Small intestine (tissue), 7 donors: ENCODE measurements around the gene RIIAD1. TPM values are rescaled to one million over a fixed set of nuclear protein-coding genes. Genes with fewer than 3 reads are reported as not detected.

Experiments used
- DNase-seq, 2 donors: peaks; one replicate each; pipeline versions ENCODE4 v3.0.0 to v3.0.0-alpha.2; 2013
- FAIRE-seq: peaks from 2 replicates; lab custom pipeline; 2012; peaks lifted over from hg19 to GRCh38; lab: Jason Lieb, UNC
- H3K27ac ChIP-seq, 3 donors: one replicate each; pipeline ENCODE4 v1.5.1; 2013; ENCODE audit warnings: low read length in 2 of 3, mild to moderate bottlenecking in 2 of 3, control low read depth in 1 of 3, inconsistent platforms in 1 of 3, low read depth in 1 of 3, moderate library complexity in 1 of 3
- H3K27me3 ChIP-seq, 3 donors: one replicate each; pipeline ENCODE4 v1.6.1; 2013; ENCODE audit warnings: low read length in 3 of 3, inconsistent platforms in 1 of 3; ENCODE audit not compliant: control insufficient read depth in 3 of 3, insufficient read depth in 3 of 3
- H3K36me3 ChIP-seq, 3 donors: one replicate each; pipeline ENCODE4 v1.6.1; 2013; ENCODE audit warnings: low read length in 3 of 3, inconsistent platforms in 1 of 3, low read depth in 1 of 3, mild to moderate bottlenecking in 1 of 3, moderate library complexity in 1 of 3; ENCODE audit not compliant: control insufficient read depth in 3 of 3, insufficient read depth in 2 of 3
- H3K4me1 ChIP-seq, 3 donors: one replicate each; pipeline ENCODE4 v1.6.1; 2013; ENCODE audit warnings: low read length in 2 of 3, inconsistent platforms in 1 of 3, low read depth in 1 of 3, mild to moderate bottlenecking in 1 of 3, moderate library complexity in 1 of 3; ENCODE audit not compliant: control insufficient read depth in 3 of 3, insufficient read depth in 2 of 3
- H3K4me3 ChIP-seq, 3 donors: one replicate each; pipeline ENCODE4 v1.5.1; 2013; ENCODE audit warnings: low read length in 3 of 3, control low read depth in 1 of 3, inconsistent platforms in 1 of 3, low read depth in 1 of 3, mild to moderate bottlenecking in 1 of 3, moderate library complexity in 1 of 3
- H3K9me3 ChIP-seq, 2 donors: one replicate each; pipeline ENCODE4 v1.6.1; 2013; ENCODE audit warnings: low read depth in 1 of 2, low read length in 1 of 2; ENCODE audit not compliant: control insufficient read depth in 2 of 2, insufficient read depth in 1 of 2
- WGBS, 3 donors: extraction: QIAGEN DNeasy Blood & Tissue Kit; methylation state at CpG; one replicate each; pipeline ENCODE4 v1.1.7; 2013; 5-methylcytosine and 5-hydroxymethylcytosine counted together
- polyA plus RNA-seq, 4 donors: library from polyadenylated mRNA; stranded (reverse) in 3 of 4; unstranded in 1 of 4; fragments of 200-250 nt in 3 of 4; fragments of 120-200 nt in 1 of 4; gene quantifications; one replicate each; pipeline versions ENCODE4 v1.2.1 to v1.2.3, GENCODE V29; 2013
- donor health status: healthy with polysubstance abuse.
- donor health status: control.
- donor health status: control.
- donor health status: Bipolar disorder and iron deficiency.
- donor health status: healthy.

Gene RIIAD1
- polyA plus RNA-seq, 4 donors = 1.6 to 14.8 TPM; not detected in 2

DNA sequence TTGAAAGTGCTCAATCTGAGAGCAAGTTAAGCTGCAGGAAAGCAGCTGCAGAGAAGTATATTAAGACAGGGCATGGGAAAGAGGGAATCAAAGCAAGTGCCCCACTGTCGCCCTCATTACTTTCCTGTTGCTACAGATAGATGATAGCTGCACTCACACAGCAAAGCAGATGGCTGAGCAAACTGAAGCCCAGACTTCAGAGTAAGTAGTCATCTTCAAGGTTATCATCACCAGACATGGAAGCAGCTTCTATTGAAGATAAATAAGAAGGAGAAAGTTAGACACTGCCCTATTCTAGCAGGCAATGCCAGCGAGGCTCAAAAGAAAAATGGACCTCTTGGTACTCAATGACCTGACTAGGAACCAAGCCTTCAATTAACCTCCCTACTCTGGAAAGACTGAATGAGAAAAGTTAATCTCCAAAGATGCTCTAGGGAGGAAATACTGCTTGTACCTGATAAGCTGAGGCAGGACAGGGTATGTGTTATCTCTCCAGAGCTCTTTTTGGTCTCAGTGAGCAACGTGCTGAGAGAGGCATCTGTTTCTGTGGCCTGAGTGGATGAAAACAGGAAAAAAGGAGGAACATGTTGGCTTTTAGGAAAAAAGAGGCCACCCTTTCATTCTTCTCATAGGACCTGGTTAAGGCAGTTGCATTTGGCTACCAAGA lies 53.1 kb downstream of the RIIAD1 start:
- no peak for FAIRE-seq
- Histone ChIP-seq H3K36me3 (peaks cover 0 to 2% (median 0%) of the 10 kb centered on the region in 3 donors), H3K9me3 (no peaks in the 10 kb centered on the region), H3K4me1 (no peaks in the 10 kb centered on the region), H3K27me3 (no peaks in the 10 kb centered on the region), H3K27ac (no peak overlapping the region), H3K4me3 (no peak overlapping the region)
- WGBS, 3 donors = 75 to 81% (median 79%) methylated on average over 3 of the region's 3 CpGs
- no peak for DNase-seq

DNA sequence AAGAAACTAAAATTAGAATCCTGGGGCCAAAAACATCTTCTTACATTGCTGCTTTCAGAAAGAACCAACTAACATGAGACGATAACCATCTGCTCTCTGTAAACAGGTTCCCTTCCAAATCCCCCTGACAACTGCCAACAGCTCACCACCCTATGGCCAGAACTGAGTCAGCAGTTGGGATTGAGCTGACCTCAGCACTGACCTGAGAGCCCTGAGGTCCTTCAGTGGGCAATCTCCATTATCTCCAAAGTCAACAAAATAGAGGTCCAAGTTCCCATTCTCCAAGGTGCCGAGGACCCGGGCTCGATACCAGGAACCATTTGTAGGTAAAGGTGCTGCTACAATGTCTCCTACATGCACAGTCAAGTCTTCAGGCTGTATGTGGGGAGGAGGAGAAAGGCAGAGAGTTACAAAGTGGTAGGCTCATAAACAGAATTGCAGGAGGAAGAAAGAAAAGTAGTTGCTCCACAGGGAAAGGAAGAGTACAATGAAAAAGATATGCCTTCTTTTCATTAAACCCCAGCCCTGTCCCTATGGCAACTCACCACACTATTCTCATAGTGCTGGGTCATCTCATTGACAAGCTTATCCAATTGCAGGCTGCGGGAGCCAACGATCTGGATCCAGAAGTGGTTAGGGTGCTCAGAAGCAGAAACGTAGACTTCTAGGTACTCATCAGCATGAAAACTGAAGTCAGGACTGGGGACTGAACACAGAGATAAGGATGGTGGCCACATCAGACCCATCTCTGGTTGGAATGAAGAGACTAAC lies 54.8 kb downstream of the RIIAD1 start:
- H3K4me1 ChIP-seq = no peaks in the 10 kb centered on the region
- no peak for FAIRE-seq
- 93 to 98% (median 93%) methylated on average over 7 of the region's 7 CpGs for WGBS, 3 donors
- no peak overlapping the region for H3K27ac ChIP-seq
- no peak overlapping the region for H3K4me3 ChIP-seq
- no peak for DNase-seq
- peaks cover 0 to 2% (median 0%) of the 10 kb centered on the region in 3 donors for H3K36me3 ChIP-seq
- H3K27me3 ChIP-seq = no peaks in the 10 kb centered on the region
- H3K9me3 ChIP-seq = no peaks in the 10 kb centered on the region

DNA sequence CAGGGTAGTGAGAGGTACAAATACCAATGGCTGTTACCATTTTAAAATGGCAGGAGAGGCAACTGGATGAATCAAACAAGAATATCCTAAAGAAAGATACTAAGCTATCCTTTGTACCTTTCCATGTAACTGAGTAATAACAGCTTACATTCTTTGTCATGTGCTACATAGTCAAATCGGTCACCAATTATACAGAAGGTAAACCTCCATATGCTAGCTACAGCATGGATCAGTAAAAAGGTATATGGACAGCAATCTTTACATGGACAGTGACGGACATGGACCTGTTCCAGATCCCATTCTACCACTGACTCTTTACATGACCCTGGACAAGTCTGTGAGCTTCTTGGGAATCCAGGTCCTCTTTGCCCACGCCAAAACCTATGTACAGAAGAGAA lies 55.3 kb downstream of the RIIAD1 start:
- FAIRE-seq (no peak), DNase-seq (no peak)
- Histone ChIP-seq H3K27ac (no peak overlapping the region), H3K4me3 (no peak overlapping the region), H3K27me3 (no peaks in the 10 kb centered on the region), H3K9me3 (no peaks in the 10 kb centered on the region), H3K4me1 (no peaks in the 10 kb centered on the region), H3K36me3 (peaks cover 0 to 2% (median 0%) of the 10 kb centered on the region in 3 donors)
- WGBS, 3 donors = 81 to 96% (median 87%) methylated on average over 3 of the region's 3 CpGs

DNA sequence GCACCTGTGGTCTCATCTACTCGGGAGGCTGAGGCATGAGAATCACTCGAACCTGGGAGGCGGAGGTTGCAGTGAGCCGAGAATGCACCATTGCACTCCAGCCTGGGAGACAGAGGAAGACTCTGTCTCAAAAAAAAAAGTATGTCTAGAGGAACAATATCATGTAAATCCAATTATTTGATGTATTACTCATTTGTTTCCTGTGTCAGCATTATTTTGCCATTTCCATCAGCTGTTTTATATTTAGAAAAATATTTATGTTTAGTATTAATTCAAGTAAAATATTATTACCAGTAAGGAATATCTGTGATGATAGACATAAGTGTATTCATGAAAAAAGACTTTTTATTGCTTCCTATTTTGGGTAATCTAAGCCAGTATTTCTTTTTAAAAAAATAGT lies 56.0 kb downstream of the RIIAD1 start:
- Histone ChIP-seq H3K27me3 (no peaks in the 10 kb centered on the region), H3K4me3 (no peak overlapping the region), H3K27ac (no peak overlapping the region), H3K36me3 (peaks cover 0 to 2% (median 0%) of the 10 kb centered on the region in 3 donors), H3K9me3 (no peaks in the 10 kb centered on the region), H3K4me1 (no peaks in the 10 kb centered on the region)
- FAIRE-seq = no peak
- WGBS, 3 donors = 72 to 97% (median 95%) methylated on average over 4 of the region's 4 CpGs
- DNase-seq = no peak

Other genes starting within 250 kb of the RIIAD1 start
- 100 to 1,000 TPM in 3 of 4 donors, 10 to 100 TPM in 1; 33.5 to 286 (median 211) TPM for gene CGN, start 210.1 kb upstream of the RIIAD1 start, polyA plus RNA-seq
- gene TUFT1, start 181.2 kb upstream of the RIIAD1 start, polyA plus RNA-seq = 10 to 100 TPM in 2 of 4 donors, 1 to 10 TPM in 2; 8.5 to 31.7 (median 11.5) TPM
- gene SNX27, start 109.5 kb upstream of the RIIAD1 start, polyA plus RNA-seq = 10 to 100 TPM in 1 of 4 donors, 1 to 10 TPM in 3; 4.3 to 19.2 (median 7.0) TPM
- 10 to 100 TPM in 1 of 4 donors, 1 to 10 TPM in 2, under 1 TPM in 1; 0.89 to 55.1 (median 4.0) TPM for gene CELF3, start 4.7 kb upstream of the RIIAD1 start, polyA plus RNA-seq
- gene MRPL9, start 42.0 kb downstream of the RIIAD1 start, polyA plus RNA-seq = 10 to 100 TPM; 49.0 to 62.1 (median 51.7) TPM
- gene TDRKH, start 69.0 kb downstream of the RIIAD1 start, polyA plus RNA-seq = 1 to 10 TPM in 3 of 4 donors, under 1 TPM in 1; 0.22 to 4.2 (median 2.4) TPM
- gene LINGO4, start 83.9 kb downstream of the RIIAD1 start, polyA plus RNA-seq = under 1 TPM in 2 of 4 donors, not detected in 2; 0.15 to 0.89 TPM
- 10 to 100 TPM in 3 of 4 donors, 1 to 10 TPM in 1; 5.4 to 15.2 (median 10.8) TPM for gene RORC, start 110.3 kb downstream of the RIIAD1 start, polyA plus RNA-seq
- gene C2CD4D, start 118.3 kb downstream of the RIIAD1 start, polyA plus RNA-seq = under 1 TPM in 2 of 4 donors, not detected in 2; 0.46 to 0.62 TPM
- gene THEM5, start 132.2 kb downstream of the RIIAD1 start, polyA plus RNA-seq = under 1 TPM in 1 of 4 donors, not detected in 3; 0.32 TPM
- 10 to 100 TPM in 2 of 4 donors, 1 to 10 TPM in 2; 5.7 to 36.3 (median 9.4) TPM for gene THEM4, start 188.0 kb downstream of the RIIAD1 start, polyA plus RNA-seq